Osteocyte (in vitro differentiated cells): ENCODE measurements around the gene RBM20. TPM values are rescaled to one million over a fixed set of nuclear protein-coding genes. Genes with fewer than 3 reads are reported as not detected.

Experiments
- DNase-seq: peaks from one replicate; pipeline ENCODE4 v3.0.0; 2021; ENCODE audit warnings: mixed read lengths; ENCODE audit not compliant: unreplicated experiment; ENCODE audit errors: extremely low spot score
- H3K27ac Mint-ChIP-seq: one replicate; pipeline ENCODE4 v1.8.0; 2021; ENCODE audit warnings: mild to moderate bottlenecking, mixed read lengths; ENCODE audit not compliant: unreplicated experiment
- H3K27me3 Mint-ChIP-seq: one replicate; pipeline ENCODE4 v1.8.0; 2021; ENCODE audit warnings: mixed read lengths; ENCODE audit not compliant: unreplicated experiment
- H3K36me3 Mint-ChIP-seq: one replicate; pipeline ENCODE4 v1.8.0; 2021; ENCODE audit warnings: mixed read lengths; ENCODE audit not compliant: unreplicated experiment
- H3K4me1 Mint-ChIP-seq: one replicate; pipeline ENCODE4 v1.8.0; 2021; ENCODE audit warnings: mixed read lengths; ENCODE audit not compliant: unreplicated experiment
- H3K4me3 Mint-ChIP-seq: one replicate; pipeline ENCODE4 v1.8.0; 2021; ENCODE audit warnings: mild to moderate bottlenecking, moderate library complexity, mixed read lengths; ENCODE audit not compliant: unreplicated experiment
- H3K9me3 Mint-ChIP-seq: one replicate; pipeline ENCODE4 v1.8.0; 2021; ENCODE audit warnings: mixed read lengths; ENCODE audit not compliant: unreplicated experiment
- CTCF ChIP-seq: fragments of 200-600 bp; sonication (generic); IDR thresholded peaks from 2 replicates; pipeline ENCODE4 v1.5.0; 2021; ENCODE audit warnings: antibody characterized with exemption, mild to moderate bottlenecking, moderate library complexity
- total RNA-seq: library from RNA; stranded (reverse); gene quantifications from 2 replicates; pipeline ENCODE4 v1.2.1, GENCODE V29; 2021

Gene RBM20
- total RNA-seq, 1 donor from 2014 or later: 1.6 TPM

- peaks cover 43% of the 10 kb centered on the region for H3K4me1 Mint-ChIP-seq
- TF ChIP-seq CTCF: no peak
- H3K4me3 Mint-ChIP-seq: no peak overlapping the region
- H3K27ac Mint-ChIP-seq: no peak overlapping the region
- peaks cover 5% of the 10 kb centered on the region for H3K27me3 Mint-ChIP-seq
- no peak for DNase-seq
- H3K36me3 Mint-ChIP-seq: no peaks in the 10 kb centered on the region
- H3K9me3 Mint-ChIP-seq: no peaks in the 10 kb centered on the region
Observed at GRCh38 chr10:110652475-110653118, 8.5 kb downstream of the RBM20 start.

- Mint-ChIP-seq H3K27ac (no peak overlapping the region), H3K27me3 (no peaks in the 10 kb centered on the region), H3K4me3 (no peak overlapping the region), H3K9me3 (no peaks in the 10 kb centered on the region), H3K36me3 (no peaks in the 10 kb centered on the region), H3K4me1 (peaks cover 26% of the 10 kb centered on the region)
- DNase-seq: no peak
- TF ChIP-seq CTCF: no peak
Observed at GRCh38 chr10:110655320-110655719, 11.2 kb downstream of the RBM20 start.

GRCh38 chr10:110656612-110657011 lies 12.5 kb downstream of the RBM20 start:
- Mint-ChIP-seq H3K4me1 (peaks cover 17% of the 10 kb centered on the region), H3K27me3 (no peaks in the 10 kb centered on the region), H3K4me3 (no peak overlapping the region), H3K27ac (no peak overlapping the region), H3K36me3 (no peaks in the 10 kb centered on the region), H3K9me3 (no peaks in the 10 kb centered on the region)
- no peak for DNase-seq
- TF ChIP-seq CTCF: no peak

GRCh38 chr10:110657973-110658691 lies 14.0 kb downstream of the RBM20 start:
- Mint-ChIP-seq H3K36me3 (no peaks in the 10 kb centered on the region), H3K4me3 (no peak overlapping the region)

More at GRCh38 chr10:110657973-110658691, 14.0 kb downstream of the RBM20 start:
- H3K4me1 Mint-ChIP-seq: peaks cover 12% of the 10 kb centered on the region
- no peaks in the 10 kb centered on the region for H3K27me3 Mint-ChIP-seq
- no peak for DNase-seq
- H3K9me3 Mint-ChIP-seq: no peaks in the 10 kb centered on the region
- TF ChIP-seq CTCF: no peak
- no peak overlapping the region for H3K27ac Mint-ChIP-seq
